Astrocyte (in vitro differentiated cells and primary cell): ENCODE measurements around the gene NKIRAS2.

Experiments used
- CTCF ChIP-seq: IDR thresholded peaks from 2 replicates; pipeline ENCODE4 v1.5.1; 2011; ENCODE audit warnings: low read depth, mild to moderate bottlenecking, inconsistent platforms, low read length, moderate library complexity; ENCODE audit not compliant: insufficient read depth
- EZH2 ChIP-seq: IDR thresholded peaks from 2 replicates; pipeline ENCODE4 v1.6.1; 2012; ENCODE audit warnings: mild to moderate bottlenecking, low read length, inconsistent platforms; ENCODE audit not compliant: insufficient read depth

- TF ChIP-seq EZH2 = no peak
- TF ChIP-seq CTCF = no peak
These were observed 22.9 kb downstream of the NKIRAS2 start for GRCh38 chr17:42042598-42043319.
